Measurements from ENCODE around the gene TNFRSF1B.

Gene TNFRSF1B

DNA sequence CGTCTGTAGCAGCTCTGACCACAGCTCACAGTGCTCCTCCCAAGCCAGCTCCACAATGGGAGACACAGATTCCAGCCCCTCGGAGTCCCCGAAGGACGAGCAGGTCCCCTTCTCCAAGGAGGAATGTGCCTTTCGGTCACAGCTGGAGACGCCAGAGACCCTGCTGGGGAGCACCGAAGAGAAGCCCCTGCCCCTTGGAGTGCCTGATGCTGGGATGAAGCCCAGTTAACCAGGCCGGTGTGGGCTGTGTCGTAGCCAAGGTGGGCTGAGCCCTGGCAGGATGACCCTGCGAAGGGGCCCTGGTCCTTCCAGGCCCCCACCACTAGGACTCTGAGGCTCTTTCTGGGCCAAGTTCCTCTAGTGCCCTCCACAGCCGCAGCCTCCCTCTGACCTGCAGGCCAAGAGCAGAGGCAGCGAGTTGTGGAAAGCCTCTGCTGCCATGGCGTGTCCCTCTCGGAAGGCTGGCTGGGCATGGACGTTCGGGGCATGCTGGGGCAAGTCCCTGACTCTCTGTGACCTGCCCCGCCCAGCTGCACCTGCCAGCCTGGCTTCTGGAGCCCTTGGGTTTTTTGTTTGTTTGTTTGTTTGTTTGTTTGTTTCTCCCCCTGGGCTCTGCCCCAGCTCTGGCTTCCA, 40.1 kb downstream of the TNFRSF1B start:
- Mint-ChIP-seq H3K9me3 (no peaks in the 10 kb centered on the region), H3K27me3 (ENCODE audit: low read depth, poor library complexity) (peaks cover 11% of the 10 kb centered on the region), H3K27ac (no peak overlapping the region), H3K4me1 (peaks cover 30% of the 10 kb centered on the region), H3K36me3 (ENCODE audit: low read depth) (no peaks in the 10 kb centered on the region), H3K4me3 (no peak overlapping the region)
- TF ChIP-seq, protein P1, sequence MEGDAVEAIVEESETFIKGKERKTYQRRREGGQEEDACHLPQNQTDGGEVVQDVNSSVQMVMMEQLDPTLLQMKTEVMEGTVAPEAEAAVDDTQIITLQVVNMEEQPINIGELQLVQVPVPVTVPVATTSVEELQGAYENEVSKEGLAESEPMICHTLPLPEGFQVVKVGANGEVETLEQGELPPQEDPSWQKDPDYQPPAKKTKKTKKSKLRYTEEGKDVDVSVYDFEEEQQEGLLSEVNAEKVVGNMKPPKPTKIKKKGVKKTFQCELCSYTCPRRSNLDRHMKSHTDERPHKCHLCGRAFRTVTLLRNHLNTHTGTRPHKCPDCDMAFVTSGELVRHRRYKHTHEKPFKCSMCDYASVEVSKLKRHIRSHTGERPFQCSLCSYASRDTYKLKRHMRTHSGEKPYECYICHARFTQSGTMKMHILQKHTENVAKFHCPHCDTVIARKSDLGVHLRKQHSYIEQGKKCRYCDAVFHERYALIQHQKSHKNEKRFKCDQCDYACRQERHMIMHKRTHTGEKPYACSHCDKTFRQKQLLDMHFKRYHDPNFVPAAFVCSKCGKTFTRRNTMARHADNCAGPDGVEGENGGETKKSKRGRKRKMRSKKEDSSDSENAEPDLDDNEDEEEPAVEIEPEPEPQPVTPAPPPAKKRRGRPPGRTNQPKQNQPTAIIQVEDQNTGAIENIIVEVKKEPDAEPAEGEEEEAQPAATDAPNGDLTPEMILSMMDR (IDR thresholded peaks at IDR 0.05) = no peak
- DNase-seq = no peak

DNA sequence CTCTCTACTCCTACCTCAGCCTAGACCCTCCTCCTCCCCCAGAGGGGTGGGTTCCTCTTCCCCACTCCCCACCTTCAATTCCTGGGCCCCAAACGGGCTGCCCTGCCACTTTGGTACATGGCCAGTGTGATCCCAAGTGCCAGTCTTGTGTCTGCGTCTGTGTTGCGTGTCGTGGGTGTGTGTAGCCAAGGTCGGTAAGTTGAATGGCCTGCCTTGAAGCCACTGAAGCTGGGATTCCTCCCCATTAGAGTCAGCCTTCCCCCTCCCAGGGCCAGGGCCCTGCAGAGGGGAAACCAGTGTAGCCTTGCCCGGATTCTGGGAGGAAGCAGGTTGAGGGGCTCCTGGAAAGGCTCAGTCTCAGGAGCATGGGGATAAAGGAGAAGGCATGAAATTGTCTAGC, 41.5 kb downstream of the TNFRSF1B start:
- Mint-ChIP-seq H3K36me3 (ENCODE audit: low read depth) (no peaks in the 10 kb centered on the region), H3K9me3 (no peaks in the 10 kb centered on the region), H3K27ac (peak overlapping the region; percentile 32), H3K4me1 (peaks cover 24% of the 10 kb centered on the region), H3K4me3 (no peak overlapping the region), H3K27me3 (ENCODE audit: low read depth, poor library complexity) (peaks cover 10% of the 10 kb centered on the region)
- DNase-seq = no peak
- TF ChIP-seq, protein P1 (IDR thresholded peaks at IDR 0.05) = no peak

DNA sequence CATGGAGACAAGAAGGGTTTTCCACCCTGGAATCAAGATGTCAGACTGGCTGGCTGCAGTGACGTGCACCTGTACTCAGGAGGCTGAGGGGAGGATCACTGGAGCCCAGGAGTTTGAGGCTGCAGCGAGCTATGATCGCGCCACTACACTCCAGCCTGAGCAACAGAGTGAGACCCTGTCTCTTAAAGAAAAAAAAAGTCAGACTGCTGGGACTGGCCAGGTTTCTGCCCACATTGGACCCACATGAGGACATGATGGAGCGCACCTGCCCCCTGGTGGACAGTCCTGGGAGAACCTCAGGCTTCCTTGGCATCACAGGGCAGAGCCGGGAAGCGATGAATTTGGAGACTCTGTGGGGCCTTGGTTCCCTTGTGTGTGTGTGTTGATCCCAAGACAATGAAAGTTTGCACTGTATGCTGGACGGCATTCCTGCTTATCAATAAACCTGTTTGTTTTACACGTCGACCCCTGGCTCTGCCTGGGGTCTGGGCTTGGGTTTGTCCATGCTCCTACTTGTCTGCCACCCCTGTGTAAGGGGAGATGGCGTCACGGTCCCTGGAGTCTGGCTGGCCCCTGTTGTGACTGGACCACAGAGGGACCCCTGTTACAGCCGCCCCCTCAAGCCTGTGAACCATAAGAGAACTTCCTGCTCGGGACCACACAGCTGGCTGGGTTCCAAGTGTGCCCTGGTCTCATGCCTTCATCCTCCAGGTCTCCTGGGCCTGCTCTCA, 42.1 kb downstream of the TNFRSF1B start:
- peaks cover 5% of the 10 kb centered on the region for H3K27me3 Mint-ChIP-seq (ENCODE audit: low read depth, poor library complexity)
- H3K36me3 Mint-ChIP-seq (ENCODE audit: low read depth) = no peaks in the 10 kb centered on the region
- no peak overlapping the region for H3K4me3 Mint-ChIP-seq
- peaks cover 19% of the 10 kb centered on the region for H3K4me1 Mint-ChIP-seq
- peak; percentile 95 for DNase-seq
- peaks cover 3% of the 10 kb centered on the region for H3K9me3 Mint-ChIP-seq
- H3K27ac Mint-ChIP-seq = peak overlapping the region; percentile 32
- TF ChIP-seq, protein P1 (IDR thresholded peaks at IDR 0.05) = peak; percentile 90

DNA sequence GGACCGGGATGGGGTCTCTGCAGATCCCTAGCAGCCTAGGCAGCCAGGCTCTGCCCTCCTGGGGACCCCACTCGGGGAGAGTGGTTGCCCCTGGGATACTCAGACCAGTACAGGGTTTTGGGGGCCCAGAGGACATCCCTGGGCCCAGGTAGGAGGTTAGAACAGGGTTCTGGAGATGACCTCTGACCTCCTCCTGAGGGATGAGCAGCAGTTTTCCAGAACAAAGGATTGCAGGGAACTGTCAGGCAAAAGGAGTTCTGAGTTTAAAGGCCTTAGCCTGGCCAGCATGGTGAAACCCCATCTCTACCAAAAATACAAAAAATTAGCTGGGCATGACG, 42.7 kb downstream of the TNFRSF1B start:
- Mint-ChIP-seq H3K27ac (no peak overlapping the region), H3K27me3 (ENCODE audit: low read depth, poor library complexity) (peaks cover 5% of the 10 kb centered on the region)

DNA sequence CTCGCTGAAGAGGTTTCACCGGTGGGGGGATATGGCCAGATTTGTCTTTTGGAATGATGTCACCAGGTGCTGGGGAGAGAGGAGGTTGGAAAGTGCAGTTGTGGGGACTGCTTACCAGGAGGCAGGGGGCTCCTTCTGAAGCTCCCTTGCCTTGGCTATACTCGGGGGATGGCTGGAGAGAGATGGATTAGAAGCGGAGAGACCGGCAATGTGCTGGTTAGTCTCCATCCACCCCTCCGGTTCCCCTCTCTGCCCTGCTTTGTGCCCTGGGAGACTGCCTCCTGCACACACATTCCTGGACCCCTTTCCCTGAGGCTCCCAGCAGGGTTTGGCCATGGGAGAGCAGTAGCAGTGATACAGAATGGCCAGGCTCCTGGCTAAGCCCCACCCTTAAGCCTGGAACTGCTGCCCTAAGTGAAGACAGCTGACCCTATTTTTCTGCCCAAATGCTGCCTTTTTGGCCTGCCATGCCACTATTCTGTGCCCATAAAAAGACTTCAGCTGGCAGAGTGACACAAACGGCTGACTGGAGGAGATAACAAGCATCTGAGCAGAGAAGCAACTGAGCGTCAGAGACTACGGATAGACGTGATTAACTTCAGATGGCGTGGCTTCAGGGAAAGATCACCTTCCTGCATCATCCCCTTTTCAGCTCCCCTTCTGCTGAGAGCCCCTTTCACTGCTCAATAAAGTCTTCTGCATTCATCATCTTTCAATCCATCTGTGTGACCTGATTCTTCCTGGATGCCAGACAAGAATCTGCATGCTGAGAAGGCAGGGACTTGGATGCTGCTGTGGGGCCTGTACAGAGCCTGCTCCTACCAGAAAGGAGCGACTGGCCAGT, 48.5 kb downstream of the TNFRSF1B start:
- H3K9me3 Mint-ChIP-seq = peaks cover 29% of the 10 kb centered on the region
- no peak overlapping the region for H3K27ac Mint-ChIP-seq
- no peak for DNase-seq
- H3K4me1 Mint-ChIP-seq = no peaks in the 10 kb centered on the region
- no peak overlapping the region for H3K4me3 Mint-ChIP-seq
- H3K36me3 Mint-ChIP-seq (ENCODE audit: low read depth) = no peaks in the 10 kb centered on the region
- TF ChIP-seq, protein P1 (IDR thresholded peaks at IDR 0.05) = no peak
- peaks cover 18% of the 10 kb centered on the region for H3K27me3 Mint-ChIP-seq (ENCODE audit: low read depth, poor library complexity)

More for the DNA sequence above, 42.7 kb downstream of the TNFRSF1B start:
- DNase-seq = no peak
- Mint-ChIP-seq H3K4me3 (no peak overlapping the region), H3K36me3 (ENCODE audit: low read depth) (no peaks in the 10 kb centered on the region), H3K4me1 (peaks cover 13% of the 10 kb centered on the region), H3K9me3 (peaks cover 7% of the 10 kb centered on the region)
- TF ChIP-seq, protein P1 (IDR thresholded peaks at IDR 0.05) = no peak
